Heart right ventricle (tissue), 16 donors: Measurements from ENCODE around the gene PELI1. TPM values are rescaled to one million over a fixed set of nuclear protein-coding genes. Genes with fewer than 3 reads are reported as not detected.
A peak's percentile ranks its signal among the peaks of the same experiment; 100 is the strongest.

ENCODE experiments used
- ATAC-seq, 8 donors: fragments of 200-7000 bp; cut with Tn5 transposase; one replicate each; pipeline ENCODE4 v1.9.1; 2020; ENCODE audit warnings: mild to moderate bottlenecking in 8 of 8, moderate library complexity in 8 of 8, moderate number of reproducible peaks in 1 of 8
- DNase-seq, 2 donors: peaks; one replicate each; pipeline ENCODE4 v3.0.0-alpha.2; 2020
- H3K27ac ChIP-seq, 10 donors: fragments of 200-600 bp; sonication (generic) in 2 of 10; one replicate each; pipeline versions ENCODE4 v1.5.0 to v1.8.0; 2020 to 2022; ENCODE audit warnings: mild to moderate bottlenecking in 3 of 10
- H3K27me3 ChIP-seq, 7 donors: fragments of 200-600 bp; one replicate each; pipeline ENCODE4 v1.8.0; 2021 to 2022; ENCODE audit warnings: mild to moderate bottlenecking in 2 of 7
- H3K36me3 ChIP-seq, 9 donors: fragments of 200-600 bp; sonication (generic) in 1 of 9; one replicate each; pipeline versions ENCODE4 v1.5.0 to v1.8.0; 2020 to 2022; ENCODE audit warnings: mild to moderate bottlenecking in 2 of 9
- H3K4me1 ChIP-seq, 9 donors: fragments of 200-600 bp; sonication (generic) in 1 of 9; one replicate each; pipeline versions ENCODE4 v1.5.0 to v1.8.0; 2020 to 2022; ENCODE audit warnings: mild to moderate bottlenecking in 4 of 9
- H3K4me3 ChIP-seq, 10 donors: fragments of 200-600 bp; sonication (generic) in 2 of 10; one replicate each; pipeline versions ENCODE4 v1.5.0 to v1.8.0; 2020 to 2022; ENCODE audit warnings: mild to moderate bottlenecking in 7 of 10, moderate library complexity in 2 of 10
- H3K9me3 ChIP-seq, 11 donors: fragments of 200-600 bp in 10 of 11; sonication (generic) in 2 of 11; one replicate each; pipeline versions ENCODE4 v1.5.0 to v1.8.0; 2013 to 2022; ENCODE audit warnings: mild to moderate bottlenecking in 2 of 11, control low read depth in 1 of 11, moderate library complexity in 1 of 11
- WGBS, 2 donors: extraction: QIAGEN DNeasy Blood & Tissue Kit; methylation state at CpG; one replicate each; pipeline ENCODE4 v1.1.7; 2013; ENCODE audit warnings: inconsistent platforms in 1 of 2; 5-methylcytosine and 5-hydroxymethylcytosine counted together
- intact Hi-C, 10 donors: fragments of 100-400 bp; cut with DNase I; formaldehyde crosslinking; loops; one replicate each; pipeline versions ENCODE4 v1.11.1 to v1.14.2; 2022
- polyA plus RNA-seq, 2 donors: library from polyadenylated mRNA; stranded (reverse); fragments of 200-250 nt; gene quantifications; one replicate each; pipeline ENCODE4 v1.2.3, GENCODE V29; 2013
- total RNA-seq, 10 donors: library from RNA; stranded (reverse); fragmentation: NEBNext Ultra II Directional in 3 of 10; extraction: Animal tissue kit (Norgen Biotek cat#: 25700) in 3 of 10; gene quantifications; one replicate each; pipeline versions ENCODE4 v1.2.1 to v1.2.4, GENCODE V29; 2021 to 2023
- TF ChIP-seq, protein P1 (sequence below), 9 donors: fragments of 200-600 bp; sonication (generic) in 2 of 9; IDR thresholded peaks; one replicate each; pipeline versions ENCODE4 v1.5.0 to v1.8.0; 2021 to 2022; ENCODE audit warnings: antibody characterized with exemption in 9 of 9, mild to moderate bottlenecking in 5 of 9, moderate library complexity in 1 of 9
- donor health status: Arrhythmogenic right ventricular cardiomyopathy.
- donor health status: ischemic (EF 13 %, LVEDD 7.1; RV severe dilation, severe dysfunction).
- donor health status: healthy with polysubstance abuse.
- donor health status: DM: no; HTN: yes; CAD: no.
- donor health status: DM: no; HTN: no; CAD: no.
- donor health status: ischemic (EF 25% LVEDD 6.9; RV normal size, moderate dysfunction).
- donor health status: ischemic (EF 25% LVEDD 5.7; RV mildly dilated, moderate dysfunction).
- donor health status: healthy.
- donor health status: DM: yes; HTN: yes; CAD: no.
- donor health status: Ischemic cardiomyopathy.
- donor health status: ischemic (EF 35%, LVEDD 5.7; RV mildly dilated, moderate dysfunction).
- donor health status: nonischemic (EF 11% LVEDD 7.7; RV severe dilation, severe dysfunction).
- donor health status: DM: yes; HTN: yes; CAD: no.
- donor health status: PGD.
- donor health status: ischemic (EF 29% LVEDD 5.4; RV normal size, mild dysfunction).
- donor health status: nonischemic (EF 23%, LVEDD 6.1; RV moderate dilation, normal function).

The PELI1 gene
- total and polyA plus RNA-seq, 12 donors = 6.0 to 15.6 (median 8.6) TPM

- peak overlapping the region in 1 of 10 donors; percentile 22 for H3K27ac ChIP-seq
- H3K9me3 ChIP-seq = no peaks in the 10 kb centered on the region
- ATAC-seq (no peak), DNase-seq (no peak)
- H3K4me3 ChIP-seq = no peak overlapping the region
- peaks cover 0 to 95% (median 62%) of the 10 kb centered on the region in 9 donors for H3K4me1 ChIP-seq
- H3K36me3 ChIP-seq = no peaks in the 10 kb centered on the region
- TF ChIP-seq, protein P1, sequence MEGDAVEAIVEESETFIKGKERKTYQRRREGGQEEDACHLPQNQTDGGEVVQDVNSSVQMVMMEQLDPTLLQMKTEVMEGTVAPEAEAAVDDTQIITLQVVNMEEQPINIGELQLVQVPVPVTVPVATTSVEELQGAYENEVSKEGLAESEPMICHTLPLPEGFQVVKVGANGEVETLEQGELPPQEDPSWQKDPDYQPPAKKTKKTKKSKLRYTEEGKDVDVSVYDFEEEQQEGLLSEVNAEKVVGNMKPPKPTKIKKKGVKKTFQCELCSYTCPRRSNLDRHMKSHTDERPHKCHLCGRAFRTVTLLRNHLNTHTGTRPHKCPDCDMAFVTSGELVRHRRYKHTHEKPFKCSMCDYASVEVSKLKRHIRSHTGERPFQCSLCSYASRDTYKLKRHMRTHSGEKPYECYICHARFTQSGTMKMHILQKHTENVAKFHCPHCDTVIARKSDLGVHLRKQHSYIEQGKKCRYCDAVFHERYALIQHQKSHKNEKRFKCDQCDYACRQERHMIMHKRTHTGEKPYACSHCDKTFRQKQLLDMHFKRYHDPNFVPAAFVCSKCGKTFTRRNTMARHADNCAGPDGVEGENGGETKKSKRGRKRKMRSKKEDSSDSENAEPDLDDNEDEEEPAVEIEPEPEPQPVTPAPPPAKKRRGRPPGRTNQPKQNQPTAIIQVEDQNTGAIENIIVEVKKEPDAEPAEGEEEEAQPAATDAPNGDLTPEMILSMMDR (IDR thresholded peaks at IDR 0.05) = no peak
- WGBS, 2 donors = 73 to 76% methylated on average over 1 of the region's 1 CpG
- H3K27me3 ChIP-seq = no peaks in the 10 kb centered on the region
- intact Hi-C loops = loop anchor here in 2 of 10 donors (5.0 to 10.0 kb wide), 2 partner anchors 51 to 68 kb away; no protein-coding TSS in a partner anchor
Observed at GRCh38 chr2:64135421-64135820, 8.8 kb downstream of the PELI1 start.

DNA sequence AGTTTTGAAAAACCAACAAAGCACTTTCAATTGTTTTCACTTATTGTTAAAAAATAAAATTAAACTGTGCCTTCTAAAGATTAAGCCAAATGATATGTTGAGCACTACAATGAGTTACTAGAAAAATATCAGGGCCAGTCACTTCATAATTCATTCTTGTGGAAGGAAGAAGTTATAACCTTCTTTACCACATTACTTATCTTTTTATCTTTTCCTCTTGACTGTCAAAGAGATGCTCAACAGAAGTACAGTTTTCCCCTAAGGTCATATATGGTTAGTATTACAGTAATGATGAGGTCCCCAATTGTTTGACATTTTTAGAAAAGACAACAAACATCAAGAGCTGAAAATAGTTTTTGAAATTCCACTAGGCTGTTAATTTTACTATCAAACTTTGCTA is 9.4 kb downstream of the PELI1 start:
- no peak for ATAC-seq
- TF ChIP-seq, protein P1 (IDR thresholded peaks at IDR 0.05) = no peak
- intact Hi-C loops = loop anchor here in 2 of 10 donors (5.0 to 10.0 kb wide), 2 partner anchors 50 to 68 kb away; no protein-coding TSS in a partner anchor
- H3K36me3 ChIP-seq = no peaks in the 10 kb centered on the region
- no peaks in the 10 kb centered on the region for H3K27me3 ChIP-seq
- H3K4me1 ChIP-seq = peaks cover 0 to 95% (median 56%) of the 10 kb centered on the region in 9 donors
- H3K4me3 ChIP-seq = no peak overlapping the region
- DNase-seq = no peak
- peak overlapping the region in 1 of 10 donors; percentile 22 for H3K27ac ChIP-seq
- H3K9me3 ChIP-seq = no peaks in the 10 kb centered on the region

DNA sequence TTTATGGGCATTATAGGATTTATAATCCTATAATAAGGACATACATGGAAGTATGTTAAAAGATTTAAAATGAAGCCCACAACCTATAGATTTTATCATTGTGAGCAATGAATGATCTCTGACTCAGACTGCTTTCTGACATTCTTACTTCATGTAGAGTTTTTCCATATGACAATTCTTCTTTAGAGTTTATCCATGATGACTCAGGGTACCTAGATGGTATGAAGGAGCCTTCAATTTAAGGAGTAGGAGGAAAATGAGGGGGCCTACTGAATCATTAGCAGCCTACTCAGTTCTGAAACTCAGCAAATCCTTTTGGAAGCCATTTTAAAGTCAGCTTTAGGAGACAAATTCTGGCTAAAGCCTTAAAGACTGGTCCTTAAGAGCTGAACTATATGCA is 10.4 kb downstream of the PELI1 start:
- no peaks in the 10 kb centered on the region for H3K36me3 ChIP-seq
- TF ChIP-seq, protein P1 (IDR thresholded peaks at IDR 0.05) = no peak
- H3K4me1 ChIP-seq = peaks cover 0 to 95% (median 50%) of the 10 kb centered on the region in 9 donors
- intact Hi-C loops = loop anchor here in 1 of 10 donors (10.0 kb wide), 1 partner anchor 49 kb away; no protein-coding TSS in a partner anchor
- H3K27ac ChIP-seq = no peak overlapping the region
- H3K27me3 ChIP-seq = no peaks in the 10 kb centered on the region
- no peak overlapping the region for H3K4me3 ChIP-seq
- DNase-seq = no peak
- no peak for ATAC-seq
- H3K9me3 ChIP-seq = no peaks in the 10 kb centered on the region

DNA sequence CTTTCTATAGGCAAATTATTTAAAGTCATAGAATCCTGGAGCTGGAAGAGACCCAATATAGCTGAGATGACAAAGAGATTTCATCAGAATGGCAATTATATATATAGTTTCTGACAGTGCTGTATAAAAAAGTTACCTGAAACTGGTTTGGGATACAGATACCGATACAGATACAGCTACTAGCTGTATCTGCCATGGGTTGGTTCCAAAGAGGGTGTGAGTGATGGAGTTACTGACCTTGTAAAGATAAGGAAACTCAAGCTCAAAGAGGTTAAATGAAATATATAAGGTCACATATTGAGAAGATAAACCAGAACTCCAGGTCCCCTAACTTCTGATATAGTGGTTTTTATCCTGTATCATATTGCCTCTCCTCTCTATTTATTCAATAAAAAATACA is 10.9 kb downstream of the PELI1 start:
- Histone ChIP-seq H3K9me3 (no peaks in the 10 kb centered on the region), H3K4me3 (no peak overlapping the region), H3K36me3 (no peaks in the 10 kb centered on the region), H3K27me3 (no peaks in the 10 kb centered on the region), H3K4me1 (peaks cover 0 to 95% (median 50%) of the 10 kb centered on the region in 9 donors), H3K27ac (no peak overlapping the region)
- intact Hi-C loops = loop anchor here in 1 of 10 donors (10.0 kb wide), 1 partner anchor 49 kb away; no protein-coding TSS in a partner anchor
- DNase-seq = no peak
- ATAC-seq = no peak
- WGBS, 2 donors = 94% methylated on average over 1 of the region's 1 CpG
- TF ChIP-seq, protein P1 (IDR thresholded peaks at IDR 0.05) = no peak
